NOMO-1 treated with dmso at 0.1 percent for 144 hours (cell line): ENCODE measurements around the gene GARIN5B.
A peak's percentile ranks its signal among the peaks of the same experiment; 100 is the strongest.

Experiments used
- DNase-seq: peaks from one replicate; lab custom pipeline; 2025; ENCODE audit not compliant: unreplicated experiment; lab: John Stamatoyannopoulos, UW

GARIN5B gene

DNA sequence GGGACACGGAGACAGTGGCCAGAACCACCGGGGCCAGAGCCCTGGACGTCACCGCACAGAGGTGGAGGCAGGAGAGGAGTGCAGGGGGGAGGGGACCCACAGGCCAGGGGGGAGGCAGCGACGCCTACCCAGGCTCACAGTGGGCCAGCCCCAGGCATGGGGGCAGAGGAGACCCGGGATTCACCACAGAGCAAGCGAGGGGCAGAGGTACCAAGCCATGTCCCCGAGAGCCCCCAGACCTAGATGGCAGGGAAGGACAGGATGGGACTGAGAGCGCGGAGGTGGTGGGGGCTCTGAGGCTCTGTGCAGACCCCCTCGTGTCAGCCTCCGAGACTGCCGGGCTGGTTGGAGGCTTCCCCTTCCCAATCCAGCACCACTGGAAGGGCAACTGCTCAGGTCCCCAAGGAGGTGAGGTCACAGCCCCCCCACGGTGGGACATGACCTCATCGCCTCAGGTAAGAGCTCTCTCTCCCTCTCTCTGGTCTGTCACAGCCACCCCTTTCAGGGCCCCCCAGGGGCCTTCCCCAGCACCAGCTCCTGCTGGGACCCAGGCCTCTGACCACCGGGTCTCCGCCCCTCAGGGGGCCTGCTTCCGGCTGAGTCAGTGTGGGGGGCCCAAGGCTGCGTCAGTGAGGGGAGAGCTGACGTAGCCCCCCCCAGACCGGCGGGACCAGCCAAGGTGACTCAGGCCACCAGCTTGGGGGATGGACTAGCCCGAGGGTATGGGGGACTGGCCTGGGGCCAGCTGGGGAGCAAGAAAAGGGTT, 9.4 kb upstream of the GARIN5B start:
- DNase-seq, result no peak

DNA sequence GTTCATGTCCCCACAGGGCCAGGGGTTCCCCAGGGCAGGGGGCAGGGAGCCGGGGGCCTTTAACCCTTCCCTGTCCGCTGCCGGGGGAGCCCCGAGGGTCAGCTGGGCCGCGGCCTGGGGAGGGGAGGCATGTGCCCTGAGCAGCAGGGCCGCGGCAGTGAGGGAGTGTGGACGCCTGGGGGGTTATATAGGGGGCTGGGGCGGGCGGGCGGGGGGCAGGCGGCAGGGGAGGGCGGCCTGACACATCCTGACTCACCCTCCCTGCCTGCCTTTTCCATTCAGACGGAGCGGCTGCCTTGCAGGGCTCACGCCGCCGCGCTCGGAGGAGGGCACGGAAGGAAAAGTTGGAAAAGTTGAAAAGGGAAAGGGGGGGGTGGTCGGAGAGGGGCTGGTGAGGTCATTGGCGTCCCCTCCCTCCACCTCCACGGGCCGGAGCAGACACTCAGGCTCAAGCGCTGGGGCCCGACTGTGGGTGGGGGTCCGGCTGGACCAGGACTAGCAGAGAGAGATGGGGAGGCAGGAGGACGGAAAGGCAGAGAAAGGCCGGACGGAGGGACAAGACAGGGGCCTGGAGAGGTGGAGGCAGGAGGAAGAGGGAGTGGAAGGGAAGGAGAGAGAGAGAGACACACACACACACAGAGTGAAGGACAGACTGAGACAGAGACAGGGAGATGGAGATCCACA, 7.4 kb upstream of the GARIN5B start, which contains the start of gene IL11:
IL11 (minus strand) TSS at position 159 of the 684 bp plus-strand sequence; CDS start at position 6, 153 bp downstream.
- DNase-seq, result no peak

DNA sequence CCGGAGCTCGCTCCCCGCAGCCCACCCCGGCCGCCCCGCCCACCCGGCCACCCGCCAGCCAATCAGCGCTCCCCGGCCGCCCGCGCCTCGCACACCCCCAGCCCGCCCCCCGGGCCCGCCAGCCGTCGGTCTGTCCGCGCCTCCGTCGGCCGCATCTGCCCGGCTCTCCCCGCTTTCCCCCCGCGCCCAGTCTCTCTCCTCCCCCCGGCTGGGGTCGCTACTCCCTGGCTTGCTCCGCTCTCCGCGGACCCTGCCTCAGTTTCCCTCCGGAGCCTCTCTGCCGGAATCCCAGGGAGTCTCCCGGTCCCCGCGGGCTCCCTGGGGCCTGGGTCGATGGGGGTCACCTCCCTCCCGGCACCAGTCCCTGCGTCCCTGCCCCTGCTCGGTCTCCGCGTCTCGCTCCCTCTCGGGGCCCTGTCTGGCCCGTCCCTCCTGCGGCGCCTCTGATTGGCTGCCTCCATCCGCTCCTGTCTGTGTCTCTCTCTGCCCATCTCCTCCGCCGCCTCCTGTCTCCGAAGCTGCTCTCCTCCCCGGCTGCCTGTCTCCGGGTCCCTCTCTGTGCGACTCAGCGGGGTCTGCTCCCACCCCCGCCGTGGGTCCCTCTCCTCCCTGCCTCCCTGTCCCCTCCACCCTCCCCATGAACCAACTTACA, 6.7 kb upstream of the GARIN5B start:
- no peak for DNase-seq

DNA sequence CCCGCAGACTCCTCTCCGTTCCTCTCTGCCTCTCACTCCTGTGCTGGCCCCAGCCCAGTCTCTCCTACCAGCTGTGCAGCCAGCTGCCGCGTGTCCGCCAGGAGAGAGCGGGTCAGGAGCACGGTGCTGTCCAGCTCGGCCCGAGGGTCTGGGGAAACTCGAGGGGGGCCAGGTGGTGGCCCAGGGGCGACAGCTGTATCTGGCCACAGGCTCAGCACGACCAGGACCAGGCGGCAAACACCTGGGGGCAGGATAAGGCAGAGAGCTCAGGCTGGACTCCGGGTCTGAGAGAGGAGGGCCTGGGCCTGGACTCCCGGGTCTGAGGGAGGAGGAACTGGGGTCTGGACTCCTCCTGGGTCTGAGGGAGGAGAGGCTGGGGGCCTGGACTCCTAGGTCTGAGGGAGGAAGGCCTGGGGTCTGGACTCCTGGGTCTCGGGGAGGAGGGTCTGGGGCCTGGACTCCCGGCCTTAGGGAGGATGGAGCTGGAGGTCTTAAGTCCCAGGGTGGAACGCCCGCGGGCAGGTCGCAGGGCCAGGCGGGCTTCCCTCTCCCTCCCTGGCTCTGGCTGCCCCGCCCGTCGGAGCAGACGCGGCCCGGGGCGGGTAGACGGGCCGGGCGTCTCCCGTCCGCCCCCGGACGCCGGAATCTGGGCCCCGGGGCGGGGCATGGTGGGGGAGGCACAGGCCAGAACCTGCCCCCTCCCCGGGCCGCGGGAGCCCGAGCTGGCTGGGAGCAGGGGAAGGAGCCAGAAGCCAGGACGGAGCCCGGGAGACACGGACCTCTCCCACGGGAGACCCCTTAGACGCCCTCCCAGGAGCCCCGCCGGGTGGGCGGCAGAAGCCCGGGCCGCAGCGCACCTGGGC, 5.9 kb upstream of the GARIN5B start:
- no peak for DNase-seq

DNA sequence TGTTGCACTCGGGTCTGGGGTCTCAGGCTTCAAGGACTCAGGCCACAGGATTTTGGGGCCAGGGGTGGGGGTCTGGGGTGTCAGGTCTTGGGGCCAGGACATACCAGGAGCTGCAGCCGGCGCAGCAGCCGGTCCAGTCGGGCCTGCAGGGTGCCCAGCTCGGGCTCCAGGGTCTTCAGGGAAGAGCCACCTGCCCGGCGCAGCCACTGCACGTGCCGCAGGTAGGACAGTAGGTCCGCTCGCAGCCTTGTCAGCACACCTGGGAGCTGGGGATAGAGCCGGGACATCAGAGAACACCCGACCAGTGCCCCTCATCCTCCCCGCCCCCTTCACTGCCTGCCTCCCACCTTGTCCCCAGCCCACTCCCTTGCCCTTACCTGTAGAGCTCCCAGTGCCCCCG, 5.0 kb upstream of the GARIN5B start:
- no peak for DNase-seq

DNA sequence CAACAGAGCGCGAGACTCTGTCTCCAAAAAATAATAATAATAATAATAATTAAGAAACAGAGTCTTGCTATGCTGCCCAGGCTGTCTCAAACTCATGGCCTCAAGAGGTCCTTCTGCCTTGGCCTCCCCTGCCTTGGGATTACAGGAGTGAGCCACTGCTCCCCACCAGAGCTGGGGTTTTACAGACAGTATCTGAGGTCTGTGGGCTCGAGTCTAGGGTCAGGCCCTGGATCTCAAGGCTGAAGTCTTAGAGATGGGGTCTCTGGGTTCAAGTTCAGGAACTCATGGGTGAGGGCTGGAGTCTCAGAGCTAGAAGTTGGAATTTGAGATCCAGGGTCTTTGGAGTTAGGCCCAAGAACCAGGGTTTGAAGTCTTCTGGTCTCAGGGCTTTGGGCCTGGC, 3.7 kb upstream of the GARIN5B start:
- DNase-seq, result no peak

DNA sequence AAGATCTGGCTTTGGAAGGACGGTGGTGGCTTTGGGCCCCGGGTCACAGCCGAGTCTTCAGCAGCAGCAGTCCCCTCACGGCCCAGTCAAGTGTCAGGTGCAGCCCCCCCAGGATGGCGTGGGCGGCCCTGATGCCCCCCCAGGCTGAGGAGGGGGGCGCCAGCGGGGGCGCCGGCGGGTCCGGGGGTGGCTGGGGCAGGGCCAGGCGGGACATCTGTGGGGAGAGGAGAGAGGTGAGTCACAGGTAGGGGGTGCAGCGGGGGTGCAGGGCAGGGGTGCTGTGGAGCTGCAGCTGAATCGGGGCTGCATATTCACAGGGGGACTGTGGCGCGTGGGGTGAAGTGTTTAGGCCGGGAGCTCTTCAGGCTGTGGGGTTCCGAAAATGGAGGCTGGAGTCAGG, 2.9 kb upstream of the GARIN5B start:
- no peak for DNase-seq

DNA sequence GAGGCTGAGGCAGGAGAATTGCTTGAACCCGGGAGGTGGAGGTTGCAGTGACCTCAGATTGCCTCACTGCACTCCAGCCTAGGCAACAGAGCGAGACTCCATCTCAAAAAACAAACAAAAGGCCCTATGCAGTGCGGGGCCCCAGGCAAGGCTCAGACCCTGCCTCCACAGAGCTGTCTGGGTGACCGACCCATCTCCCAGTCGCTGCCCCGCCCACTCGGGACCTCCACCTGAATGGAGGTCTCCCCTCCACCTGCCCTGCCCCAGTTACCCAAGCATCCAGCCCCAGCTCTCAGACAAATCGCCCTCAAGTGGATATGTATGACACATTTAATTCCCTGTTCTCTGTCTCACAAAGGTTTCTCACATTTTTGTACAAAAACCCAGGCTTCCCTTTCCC, 2.2 kb upstream of the GARIN5B start:
- DNase-seq, result no peak

DNA sequence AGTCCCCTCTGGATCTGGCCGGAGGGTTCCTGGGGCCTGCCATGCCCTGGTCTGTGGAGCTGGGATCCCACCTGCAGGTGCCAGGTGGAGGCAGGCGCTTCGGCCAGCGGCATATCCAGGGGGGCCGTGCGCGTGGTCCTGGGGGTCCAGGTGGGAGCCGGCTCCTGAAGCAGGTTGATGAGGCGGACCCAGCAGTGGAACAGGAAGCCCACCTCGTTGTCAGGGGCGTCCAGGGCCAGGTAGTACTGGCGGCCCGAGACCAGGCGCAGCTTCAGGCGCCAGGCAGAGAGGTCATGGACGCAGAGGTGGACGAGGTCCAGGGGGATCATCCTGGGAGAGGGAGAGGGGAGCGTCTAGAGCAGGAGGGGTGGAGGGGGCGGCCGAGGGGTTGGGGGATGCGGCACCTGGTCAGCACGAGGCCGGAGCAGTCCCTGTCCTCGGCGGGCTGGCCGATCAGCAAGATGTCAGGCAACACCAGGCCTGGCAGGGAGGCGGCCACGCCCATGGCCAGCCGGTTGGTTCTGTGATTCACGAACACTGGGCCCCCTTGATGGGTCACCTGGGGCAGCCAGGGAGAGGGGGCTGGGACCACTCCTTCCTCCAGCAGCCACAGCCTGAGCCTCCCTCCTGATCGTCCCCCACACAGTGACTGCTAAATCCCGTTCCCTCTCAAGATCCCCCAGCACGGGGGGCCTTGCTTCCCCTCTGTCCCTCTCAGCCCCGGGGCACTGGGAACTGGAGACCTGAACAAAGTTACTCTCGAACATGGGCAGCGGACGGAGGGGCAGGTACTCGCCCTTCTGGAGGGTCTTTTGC, 678 bp downstream of the GARIN5B start:
- no peak for DNase-seq

DNA sequence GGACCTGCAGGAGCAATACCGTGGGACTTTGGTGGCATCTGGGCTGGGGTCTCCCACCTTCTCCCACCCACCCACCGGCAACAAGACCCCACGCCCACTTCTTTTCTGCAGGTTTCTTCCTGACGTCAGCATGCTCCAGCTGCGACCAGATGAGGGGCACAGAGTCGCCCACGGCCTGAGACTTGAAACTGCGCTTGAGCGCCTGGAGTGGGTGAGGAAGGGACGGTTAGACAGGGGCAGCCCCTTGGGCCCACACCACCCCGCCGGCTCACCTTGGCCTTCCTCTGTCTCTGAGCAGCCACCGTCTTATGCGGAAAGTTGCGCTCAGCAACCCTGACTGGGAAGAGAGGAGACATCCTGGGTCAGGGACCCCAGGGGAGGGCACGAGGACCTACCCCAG, 2.2 kb downstream of the GARIN5B start:
- DNase-seq, result no peak

DNA sequence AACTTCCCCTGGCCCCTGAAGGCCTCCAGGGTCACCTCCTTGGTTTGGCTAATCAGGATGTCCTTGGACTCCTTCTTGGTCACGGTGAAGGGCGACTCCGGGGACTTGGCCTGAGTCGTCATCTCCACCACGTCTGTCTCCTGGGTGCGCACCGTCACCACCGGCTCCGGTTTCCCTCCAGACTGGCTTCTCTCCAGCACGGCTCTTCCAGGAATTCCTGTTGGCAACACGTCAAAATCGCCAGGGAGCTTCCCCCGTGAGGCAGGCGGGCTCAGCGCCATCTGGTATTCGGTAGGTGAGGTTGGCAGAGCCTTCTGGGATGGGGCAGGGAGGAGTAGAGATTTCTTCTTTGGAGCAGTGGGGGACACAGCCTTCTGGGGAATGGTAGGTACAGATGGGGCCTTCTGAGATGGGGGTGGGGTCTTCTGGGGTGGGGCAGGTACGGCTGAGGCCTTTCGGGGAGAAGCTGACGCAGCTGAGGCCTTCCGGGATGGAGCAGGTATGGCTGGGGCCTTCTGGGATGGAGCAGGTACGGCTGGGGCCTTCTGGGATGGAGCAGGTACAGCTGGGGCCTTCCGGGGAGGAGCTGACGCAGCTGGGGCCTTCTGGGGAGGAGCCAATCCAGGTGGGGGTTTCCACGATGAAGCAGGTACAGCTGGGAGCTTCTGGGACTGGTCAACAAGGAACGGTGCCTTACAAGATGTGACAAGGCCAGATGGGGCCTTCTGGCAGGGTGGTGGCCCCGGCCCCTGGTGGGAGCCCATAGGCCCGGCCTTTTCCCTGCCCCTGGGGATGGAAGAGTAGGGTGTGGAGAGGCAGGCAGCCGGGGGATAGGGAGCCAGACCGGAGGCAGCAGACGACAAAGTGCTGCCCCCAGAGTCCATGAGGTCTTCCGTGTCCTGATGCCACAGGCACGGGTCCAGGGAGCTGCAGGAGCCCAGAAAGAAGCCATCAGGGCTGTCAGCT, 3.8 kb downstream of the GARIN5B start:
- no peak for DNase-seq

DNA sequence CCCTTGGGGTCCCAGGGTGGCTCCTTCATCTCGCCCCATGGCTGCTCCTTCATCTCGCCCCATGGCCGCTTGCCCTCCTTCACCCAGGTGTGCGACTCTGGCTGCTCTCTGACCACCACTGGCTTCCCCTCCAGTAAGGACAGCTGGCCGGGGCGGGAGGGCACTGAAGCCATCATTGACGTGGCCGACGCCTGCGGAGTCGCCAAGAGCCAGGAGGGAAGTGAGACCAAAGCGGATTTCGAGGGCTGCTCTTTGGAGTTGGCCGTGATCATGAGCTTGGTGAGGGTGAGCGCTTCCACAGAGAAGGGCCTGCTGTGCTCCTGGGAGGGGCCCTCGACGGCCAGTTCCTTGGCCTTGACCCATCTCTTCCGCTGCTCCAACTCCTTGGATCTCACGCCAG, 4.6 kb downstream of the GARIN5B start:
- DNase-seq, result no peak

DNA sequence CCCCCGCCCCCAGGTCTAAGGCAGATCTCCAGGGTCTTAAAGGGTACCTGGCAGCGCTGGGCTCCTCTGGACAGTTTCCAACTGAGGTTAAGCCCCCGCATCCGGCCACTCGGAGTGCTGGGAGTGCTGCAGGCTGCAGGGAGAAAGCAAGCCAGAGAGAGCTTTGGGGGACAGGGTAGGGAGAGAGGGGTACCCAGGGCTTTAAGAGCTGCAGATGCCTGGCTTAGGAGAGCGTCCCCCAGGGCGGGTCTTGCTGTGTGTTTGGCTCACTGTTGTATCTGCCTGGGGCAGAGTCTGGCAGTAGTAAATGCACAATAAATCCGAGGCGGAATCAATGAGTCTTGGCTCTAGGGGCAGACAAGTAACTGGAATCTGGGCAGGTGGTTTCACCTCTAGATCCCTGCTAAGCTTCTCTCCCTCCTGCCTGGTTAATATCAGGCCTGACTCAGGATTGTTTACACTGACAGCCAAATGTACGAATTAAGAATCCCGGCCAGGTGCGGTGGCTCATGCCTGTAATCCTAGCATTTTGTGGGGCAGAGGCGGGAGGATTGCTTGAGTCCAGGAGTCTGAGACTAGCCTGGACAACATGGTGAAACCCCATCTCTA, 7.7 kb downstream of the GARIN5B start:
- no peak for DNase-seq

DNA sequence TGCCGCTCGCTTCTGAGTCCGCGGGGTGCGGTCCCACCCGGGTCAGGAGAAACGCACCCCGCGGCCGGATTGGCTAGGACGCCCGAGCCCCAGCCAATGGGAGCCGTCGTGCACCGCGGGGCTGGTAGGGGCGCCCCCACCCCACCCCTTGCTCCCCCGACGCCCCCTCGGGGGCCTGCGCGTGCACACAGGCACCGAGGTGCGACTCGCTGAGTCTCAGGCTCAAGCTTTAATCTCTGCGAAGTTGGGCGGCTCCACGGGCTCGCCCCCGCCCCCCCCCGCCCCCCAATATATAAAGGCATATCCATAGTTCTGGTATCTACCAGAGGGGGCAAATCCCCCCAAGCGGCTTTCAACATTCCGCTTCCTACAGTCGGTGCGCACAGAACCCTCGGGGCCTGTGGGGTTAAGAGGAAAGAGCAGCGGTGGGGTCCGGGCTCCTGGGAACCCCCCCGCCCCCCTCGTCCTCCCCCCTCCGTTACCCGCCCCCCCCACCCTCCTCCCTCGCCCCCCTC, 8.3 kb downstream of the GARIN5B start, which contains the start of gene COX6B2:
COX6B2 (minus strand) TSS at position 22 of the 515 bp plus-strand sequence. CDS start 198 bp downstream, outside the sequence.
- no peak for DNase-seq

DNA sequence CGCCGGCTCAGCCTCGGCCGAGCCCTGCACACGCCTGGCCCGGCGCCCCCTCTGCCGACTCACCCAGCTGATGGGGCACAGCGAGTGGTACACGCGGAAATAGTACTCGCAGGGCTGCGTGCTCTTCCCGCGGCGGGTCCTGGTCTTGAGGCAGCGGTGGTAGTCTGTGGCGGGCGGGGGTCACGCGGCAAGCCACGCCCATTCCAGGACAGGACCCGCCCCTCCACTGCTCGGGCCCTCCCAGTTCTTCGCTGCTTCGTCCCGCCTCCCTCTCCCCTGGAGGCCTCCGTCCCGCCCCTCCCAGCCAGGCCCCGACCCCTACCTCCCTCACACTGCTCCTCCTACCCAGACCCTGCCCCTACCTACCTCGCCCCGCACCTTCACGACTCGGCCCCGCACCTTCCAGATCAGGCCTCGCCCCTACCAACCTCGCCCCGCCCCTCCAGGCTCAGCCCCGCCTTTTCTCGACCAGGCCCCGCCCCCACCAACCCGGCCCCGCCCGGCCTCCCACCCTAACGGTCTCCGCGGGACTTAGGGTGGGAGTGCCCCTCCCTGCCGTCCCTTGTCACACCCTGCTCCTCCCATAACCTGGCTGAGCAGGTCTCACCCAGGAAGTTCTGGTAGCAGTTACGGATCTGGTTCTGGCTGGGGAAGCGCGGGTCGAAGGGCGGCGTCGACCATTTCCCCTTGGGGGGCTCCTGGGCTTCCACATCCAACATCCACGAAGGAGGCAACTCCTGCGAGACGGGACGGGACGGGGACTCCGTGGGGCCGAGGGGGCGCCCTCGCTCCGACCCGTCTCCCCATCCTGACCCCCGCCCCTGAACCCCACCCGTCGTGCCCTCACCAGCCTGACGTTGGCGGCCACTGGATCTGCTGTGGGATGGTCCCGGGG, 9.0 kb downstream of the GARIN5B start:
- peak; percentile 41 for DNase-seq

DNA sequence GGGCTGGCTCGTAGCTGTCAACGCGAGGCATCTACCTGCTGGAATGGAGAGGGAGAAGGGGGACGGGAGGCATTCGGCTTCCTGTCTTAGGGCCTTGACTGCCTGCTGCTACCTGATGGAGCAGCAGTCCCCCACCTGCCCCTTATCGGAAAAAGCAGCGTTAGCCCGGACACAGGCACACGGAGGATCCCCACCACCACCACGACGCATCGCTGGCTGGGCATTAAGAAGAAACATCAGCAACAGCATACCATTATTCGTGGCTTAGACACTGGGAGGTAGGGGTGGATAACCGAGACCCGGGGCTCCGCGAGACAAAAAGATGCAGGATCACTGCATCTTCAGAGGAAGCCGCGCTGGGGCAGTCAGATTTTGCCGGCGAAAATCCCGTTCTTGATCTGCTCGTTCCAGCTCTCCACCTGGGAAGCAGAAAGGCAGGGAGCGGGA, 9.7 kb downstream of the GARIN5B start:
- no peak for DNase-seq

DNA sequence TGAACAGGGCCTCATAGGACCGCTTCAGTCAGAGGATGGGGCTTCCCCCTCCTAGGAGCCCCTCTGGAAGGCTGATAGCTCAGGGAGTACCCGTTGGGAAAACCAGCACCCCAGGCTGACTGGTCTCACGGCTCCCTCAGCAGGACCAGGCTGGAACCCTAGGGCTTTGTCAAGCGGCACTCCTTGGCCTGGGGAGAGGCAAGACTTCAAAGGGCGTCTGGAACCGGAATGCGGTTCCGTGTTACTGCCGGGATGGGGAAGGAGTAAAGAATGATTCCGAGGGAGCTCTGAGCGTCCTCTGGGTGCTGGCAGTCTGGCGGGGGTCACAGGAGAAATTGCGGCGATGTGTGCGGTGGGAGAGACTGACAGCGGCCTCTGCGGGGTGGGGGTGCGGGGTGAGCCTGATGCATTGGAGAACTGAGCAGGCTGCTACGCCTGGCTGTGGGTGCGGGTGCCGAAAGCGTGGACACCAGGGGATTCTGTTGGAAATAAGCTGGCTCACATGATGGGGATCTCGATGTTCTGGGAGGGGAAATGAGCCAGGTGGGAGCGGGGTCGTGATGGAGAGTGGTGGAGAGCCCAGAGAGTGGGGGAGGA, 10.4 kb downstream of the GARIN5B start:
- no peak for DNase-seq
